ENCODE results near the gene TMEM232. TPM values are rescaled to one million over a fixed set of nuclear protein-coding genes. Genes with fewer than 3 reads are reported as not detected.

Gene TMEM232
- total RNA-seq, result 1.4 and 2.7 TPM in 2 replicates

DNA sequence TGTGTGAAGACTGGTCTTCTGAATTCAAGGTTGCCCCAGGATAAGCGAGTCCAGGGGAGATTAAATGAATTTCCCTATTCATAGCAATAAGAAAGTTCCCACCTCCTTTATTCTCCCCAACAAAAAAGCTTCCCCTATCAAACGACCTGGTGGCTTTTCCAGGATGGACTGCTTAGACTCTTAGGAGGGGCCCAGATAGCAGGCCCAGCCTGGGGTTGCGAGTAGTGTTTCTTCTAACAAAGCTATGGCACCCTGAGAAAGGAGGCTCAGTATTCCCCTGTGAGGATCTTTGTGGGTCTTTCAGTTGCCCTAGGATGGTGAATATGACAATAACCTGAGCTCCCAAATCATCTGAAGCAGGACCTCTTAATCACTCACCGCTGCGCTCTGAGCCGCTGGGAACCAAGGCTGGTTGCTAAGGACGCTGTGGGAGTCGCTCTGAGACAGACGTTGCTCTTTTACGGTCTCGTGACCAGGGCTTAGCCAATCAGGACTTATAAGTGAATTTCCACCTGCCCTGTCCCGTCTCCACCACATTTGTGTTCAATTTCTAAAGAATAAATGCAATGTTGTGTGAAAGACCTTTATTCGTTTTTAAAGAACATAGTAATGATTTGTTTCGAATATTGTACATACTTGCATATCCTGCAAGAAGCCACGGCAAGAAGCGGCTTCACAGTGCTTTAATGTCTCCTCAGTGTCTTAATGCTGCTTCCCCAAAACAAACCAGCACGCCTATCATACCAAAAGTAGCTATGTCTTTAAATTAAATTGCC, at the start of gene TMEM232:
Gene TMEM232 (minus strand): TSS at position 423 of the 776 bp plus-strand sequence. CDS start 59,319 bp downstream, outside the sequence.
- Histone ChIP-seq H3K36me3 (ENCODE audit: insufficient read depth, low read length) (no peaks in the 10 kb centered on the region), H3K9me3 (ENCODE audit: low read depth, low read length) (no peaks in the 10 kb centered on the region), H3K4me1 (ENCODE audit: insufficient read depth, low read length) (no peaks in the 10 kb centered on the region), H3K27me3 (ENCODE audit: insufficient read depth, low read length) (no peaks in the 10 kb centered on the region), H3K27ac (ENCODE audit: low read depth, low read length) (no peak within 1 kb of the TSS), H4K20me1 (ENCODE audit: insufficient read depth, low read length) (no peaks in the 10 kb centered on the region), H2AFZ (ENCODE audit: low read length) (peak within 1 kb of the TSS; percentile 76), H3K79me2 (ENCODE audit: insufficient read depth, low read length) (no peaks in the 10 kb centered on the region), H3K4me2 (ENCODE audit: insufficient read depth, low read length) (peak within 1 kb of the TSS; percentile 76), H3K4me3 (ENCODE audit: insufficient read depth, low read length) (peak within 1 kb of the TSS; percentile 59)
- DNase-seq (ENCODE audit: insufficient read length, low spot score, missing footprints), result peak; percentile 59
- TF ChIP-seq, protein P1, sequence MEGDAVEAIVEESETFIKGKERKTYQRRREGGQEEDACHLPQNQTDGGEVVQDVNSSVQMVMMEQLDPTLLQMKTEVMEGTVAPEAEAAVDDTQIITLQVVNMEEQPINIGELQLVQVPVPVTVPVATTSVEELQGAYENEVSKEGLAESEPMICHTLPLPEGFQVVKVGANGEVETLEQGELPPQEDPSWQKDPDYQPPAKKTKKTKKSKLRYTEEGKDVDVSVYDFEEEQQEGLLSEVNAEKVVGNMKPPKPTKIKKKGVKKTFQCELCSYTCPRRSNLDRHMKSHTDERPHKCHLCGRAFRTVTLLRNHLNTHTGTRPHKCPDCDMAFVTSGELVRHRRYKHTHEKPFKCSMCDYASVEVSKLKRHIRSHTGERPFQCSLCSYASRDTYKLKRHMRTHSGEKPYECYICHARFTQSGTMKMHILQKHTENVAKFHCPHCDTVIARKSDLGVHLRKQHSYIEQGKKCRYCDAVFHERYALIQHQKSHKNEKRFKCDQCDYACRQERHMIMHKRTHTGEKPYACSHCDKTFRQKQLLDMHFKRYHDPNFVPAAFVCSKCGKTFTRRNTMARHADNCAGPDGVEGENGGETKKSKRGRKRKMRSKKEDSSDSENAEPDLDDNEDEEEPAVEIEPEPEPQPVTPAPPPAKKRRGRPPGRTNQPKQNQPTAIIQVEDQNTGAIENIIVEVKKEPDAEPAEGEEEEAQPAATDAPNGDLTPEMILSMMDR (IDR thresholded peaks at IDR 0.05; ENCODE audit: extremely low read depth, low read depth, low read length), result no peak

GRCh38 chr5:110770286-110770685, 43.8 kb upstream of the TMEM232 start:
- Histone ChIP-seq H3K9me3 (ENCODE audit: low read depth, low read length) (no peaks in the 10 kb centered on the region), H3K4me2 (ENCODE audit: insufficient read depth, low read length) (no peak overlapping the region), H3K27me3 (ENCODE audit: insufficient read depth, low read length) (no peaks in the 10 kb centered on the region), H2AFZ (ENCODE audit: low read length) (no peak overlapping the region), H3K79me2 (ENCODE audit: insufficient read depth, low read length) (no peaks in the 10 kb centered on the region), H3K4me1 (ENCODE audit: insufficient read depth, low read length) (peaks cover 6% of the 10 kb centered on the region), H4K20me1 (ENCODE audit: insufficient read depth, low read length) (no peaks in the 10 kb centered on the region), H3K36me3 (ENCODE audit: insufficient read depth, low read length) (no peaks in the 10 kb centered on the region), H3K27ac (ENCODE audit: low read depth, low read length) (no peak overlapping the region), H3K4me3 (ENCODE audit: insufficient read depth, low read length) (no peak overlapping the region)
- DNase-seq (ENCODE audit: insufficient read length, low spot score, missing footprints), result no peak
- TF ChIP-seq, protein P1 (IDR thresholded peaks at IDR 0.05; ENCODE audit: extremely low read depth, low read depth, low read length), result no peak

DNA sequence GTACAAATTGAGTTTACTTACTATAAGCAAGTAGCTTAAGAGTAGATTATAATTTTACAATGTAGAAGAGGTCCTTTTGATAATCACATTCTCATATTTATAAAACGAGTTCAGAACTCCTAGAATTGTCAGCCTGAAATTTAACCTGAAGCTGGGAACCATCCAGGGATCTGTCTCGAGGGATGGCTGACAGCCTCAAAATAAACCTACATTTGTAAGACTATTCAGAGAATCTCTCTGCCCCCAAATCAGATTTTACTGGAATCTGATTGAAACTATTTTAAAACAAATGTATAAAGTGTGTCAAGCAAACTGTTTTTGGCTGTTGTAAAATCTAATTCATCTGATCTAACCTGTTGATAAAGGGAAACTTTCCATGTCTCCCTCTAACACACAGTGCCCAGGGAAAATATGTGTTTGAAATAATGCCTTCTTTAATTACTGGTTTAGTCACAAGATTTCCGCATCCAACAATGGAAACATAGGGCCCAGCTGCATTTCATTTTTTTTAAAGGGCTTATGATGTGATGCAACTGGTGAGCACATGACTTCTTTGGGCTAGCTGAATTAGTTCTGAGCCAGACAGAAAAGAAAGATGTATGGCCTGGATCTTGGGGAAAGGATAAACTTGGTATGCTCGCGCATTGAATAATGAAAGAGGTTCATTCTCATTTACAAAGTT, 42.7 kb upstream of the TMEM232 start:
- DNase-seq (ENCODE audit: insufficient read length, low spot score, missing footprints), result no peak
- Histone ChIP-seq H3K36me3 (ENCODE audit: insufficient read depth, low read length) (no peaks in the 10 kb centered on the region), H3K4me1 (ENCODE audit: insufficient read depth, low read length) (peaks cover 6% of the 10 kb centered on the region), H3K27ac (ENCODE audit: low read depth, low read length) (peak overlapping the region; percentile 55), H3K79me2 (ENCODE audit: insufficient read depth, low read length) (no peaks in the 10 kb centered on the region), H3K4me2 (ENCODE audit: insufficient read depth, low read length) (no peak overlapping the region), H3K9me3 (ENCODE audit: low read depth, low read length) (no peaks in the 10 kb centered on the region), H3K27me3 (ENCODE audit: insufficient read depth, low read length) (no peaks in the 10 kb centered on the region), H3K4me3 (ENCODE audit: insufficient read depth, low read length) (no peak overlapping the region), H4K20me1 (ENCODE audit: insufficient read depth, low read length) (no peaks in the 10 kb centered on the region), H2AFZ (ENCODE audit: low read length) (no peak overlapping the region)
- TF ChIP-seq, protein P1 (IDR thresholded peaks at IDR 0.05; ENCODE audit: extremely low read depth, low read depth, low read length), result no peak

All from osteoblast (primary cell).